ENCODE data around the gene FAM98B. TPM values are rescaled to one million over a fixed set of nuclear protein-coding genes. Genes with fewer than 3 reads are reported as not detected.

FAM98B gene
- total and polyA plus RNA-seq, 12 donors = 6.2 to 30.6 (median 23.2) TPM

- Histone ChIP-seq H3K4me3 (no peak overlapping the region), H3K27ac (no peak overlapping the region), H3K36me3 (peaks cover 0 to 94% (median 7%) of the 10 kb centered on the region in 9 donors), H3K9me3 (no peaks in the 10 kb centered on the region), H3K4me1 (no peaks in the 10 kb centered on the region), H3K27me3 (no peaks in the 10 kb centered on the region)
- ATAC-seq = no peak
- no peak for DNase-seq
- TF ChIP-seq CTCF (IDR thresholded peaks at IDR 0.05) = no peak
- WGBS, 2 donors = 89 to 94% methylated on average over 2 of the region's 2 CpGs
- intact Hi-C loops (cut with DNase I) = loop anchor here in 7 of 10 donors (5.0 to 10.0 kb wide), 6 partner anchors 93 to 225 kb away; partner anchors contain the start of gene RASGRP1 (in 1 of the 7)
These were observed 18.0 kb downstream of the FAM98B start for GRCh38 chr15:38471974-38472373.

GRCh38 chr15:38474155-38474757 is 20.3 kb downstream of the FAM98B start:
- DNase-seq (peak in 1 of 2 donors; percentile 11), ATAC-seq (peak; percentile 79 to 93 (median 84))
- Histone ChIP-seq H3K9me3 (no peaks in the 10 kb centered on the region), H3K27me3 (no peaks in the 10 kb centered on the region), H3K27ac (no peak overlapping the region), H3K4me1 (peaks cover 0 to under 1% (median 0%) of the 10 kb centered on the region in 9 donors), H3K36me3 (peaks cover 0 to 98% (median 14%) of the 10 kb centered on the region in 9 donors), H3K4me3 (no peak overlapping the region)
- TF ChIP-seq CTCF (IDR thresholded peaks at IDR 0.05) = peak; percentile 16 to 71 (median 65)
- 59 to 67% methylated on average over 4 of the region's 4 CpGs for WGBS, 2 donors
- intact Hi-C loops (cut with DNase I) = loop anchor here in 7 of 10 donors (5.0 to 10.0 kb wide), 6 partner anchors 91 to 223 kb away; partner anchors contain the start of gene RASGRP1 (in 1 of the 7)

GRCh38 chr15:38475361-38475760 is 21.4 kb downstream of the FAM98B start:
- Histone ChIP-seq H3K4me1 (peaks cover 0 to 9% (median 0%) of the 10 kb centered on the region in 9 donors), H3K27ac (no peak overlapping the region), H3K4me3 (no peak overlapping the region), H3K9me3 (no peaks in the 10 kb centered on the region), H3K36me3 (peaks cover 0 to 91% (median 14%) of the 10 kb centered on the region in 9 donors), H3K27me3 (no peaks in the 10 kb centered on the region)
- no peak for TF ChIP-seq CTCF (IDR thresholded peaks at IDR 0.05)
- ATAC-seq (no peak), DNase-seq (no peak)
- intact Hi-C loops (cut with DNase I) = loop anchor here in 4 of 10 donors (10.0 kb wide), 3 partner anchors 89 to 219 kb away; partner anchors contain the start of gene RASGRP1 (in 1 of the 4)
- 91 to 94% methylated on average over 2 of the region's 2 CpGs for WGBS, 2 donors

- WGBS, 2 donors = 98% methylated on average over 1 of the region's 1 CpG
- peaks cover 0 to 85% (median 14%) of the 10 kb centered on the region in 9 donors for H3K36me3 ChIP-seq
These were observed 22.2 kb downstream of the FAM98B start for GRCh38 chr15:38476120-38476519.

More at GRCh38 chr15:38476120-38476519, 22.2 kb downstream of the FAM98B start:
- no peak overlapping the region for H3K27ac ChIP-seq
- H3K27me3 ChIP-seq = no peaks in the 10 kb centered on the region
- no peak overlapping the region for H3K4me3 ChIP-seq
- peaks cover 0 to 9% (median 0%) of the 10 kb centered on the region in 9 donors for H3K4me1 ChIP-seq
- no peak for DNase-seq
- intact Hi-C loops (cut with DNase I) = loop anchor here in 4 of 10 donors (10.0 kb wide), 3 partner anchors 89 to 219 kb away; partner anchors contain the start of gene RASGRP1 (in 1 of the 4)
- H3K9me3 ChIP-seq = no peaks in the 10 kb centered on the region
- TF ChIP-seq CTCF (IDR thresholded peaks at IDR 0.05) = no peak
- ATAC-seq = no peak
